IPS-NIHi7 (cell line): ENCODE measurements around the gene CFAP46.
"Not testable (repeated sequence)": the region's sequence is repeated elsewhere in the genome, so short reads cannot be mapped to it uniquely, and the experiment has no call there.

ENCODE experiments used
- DNase-seq: peaks from one replicate; pipeline ENCODE4 v3.0.0; 2012; ENCODE audit warnings: mixed read lengths; ENCODE audit errors: extremely low spot score

CFAP46 gene

GRCh38 chr10:132962623-132963429 lies 20.5 kb upstream of the CFAP46 start:
- DNase-seq: no peak

- DNase-seq: peak; percentile 90
These were observed 19.6 kb upstream of the CFAP46 start for GRCh38 chr10:132961787-132962622.

DNA sequence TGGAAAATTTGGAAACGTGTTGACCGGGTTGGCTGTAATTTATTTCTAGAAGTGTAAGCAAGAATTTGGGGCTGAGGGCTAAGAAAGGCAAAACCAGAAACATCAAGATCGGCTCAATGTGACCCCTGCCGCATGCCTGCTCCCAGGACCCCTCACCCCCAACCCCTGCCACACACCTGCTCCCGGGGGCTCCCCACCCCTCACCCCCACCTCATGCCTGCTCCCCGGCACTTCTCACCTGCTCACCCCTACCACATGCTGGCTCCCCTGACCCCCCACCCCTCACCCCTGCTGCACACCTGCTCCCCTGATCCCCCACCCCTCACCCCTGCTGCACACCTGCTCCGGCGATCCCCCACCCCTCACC lies 19.0 kb upstream of the CFAP46 start:
- DNase-seq: no peak

- DNase-seq: no peak
These were observed 18.5 kb upstream of the CFAP46 start for GRCh38 chr10:132960631-132961419.

- DNase-seq: no peak
These were observed 17.7 kb upstream of the CFAP46 start for GRCh38 chr10:132960071-132960472.

- no peak for DNase-seq
These were observed 17.2 kb upstream of the CFAP46 start for GRCh38 chr10:132959559-132959961.

DNA sequence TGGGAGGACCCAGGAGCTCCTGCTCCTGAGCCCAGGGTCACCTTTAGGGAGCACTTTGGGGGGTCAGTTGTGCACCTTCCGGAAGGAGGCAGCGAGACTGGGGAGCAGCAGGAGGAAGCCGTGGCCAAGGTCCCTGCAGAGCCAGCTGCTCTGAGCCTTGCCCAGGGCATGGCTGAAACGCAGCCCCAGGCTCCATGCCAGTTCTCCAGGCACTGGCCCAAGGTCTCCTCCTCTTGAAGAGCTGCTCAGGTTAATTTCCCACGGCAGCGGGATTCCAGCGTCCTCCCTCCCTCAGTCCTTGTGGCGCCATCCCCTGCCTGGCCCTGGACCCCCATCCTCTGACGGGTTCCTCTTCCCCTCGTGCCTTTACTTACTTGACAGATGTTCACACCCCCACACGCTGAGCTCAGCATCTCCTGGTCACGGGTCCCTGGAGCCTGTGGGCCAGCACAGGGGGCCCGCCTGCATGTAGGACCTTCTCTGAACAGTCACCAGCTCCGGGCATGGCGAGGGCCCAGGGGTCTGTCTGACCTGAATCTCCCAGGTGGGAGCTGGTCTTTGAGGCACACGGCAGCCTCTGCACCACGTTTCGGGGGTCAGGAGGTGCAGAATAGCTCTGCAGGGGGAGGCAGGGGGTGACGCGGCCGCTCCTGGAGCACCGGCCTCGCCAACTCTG lies 16.7 kb upstream of the CFAP46 start:
- no peak for DNase-seq

DNA sequence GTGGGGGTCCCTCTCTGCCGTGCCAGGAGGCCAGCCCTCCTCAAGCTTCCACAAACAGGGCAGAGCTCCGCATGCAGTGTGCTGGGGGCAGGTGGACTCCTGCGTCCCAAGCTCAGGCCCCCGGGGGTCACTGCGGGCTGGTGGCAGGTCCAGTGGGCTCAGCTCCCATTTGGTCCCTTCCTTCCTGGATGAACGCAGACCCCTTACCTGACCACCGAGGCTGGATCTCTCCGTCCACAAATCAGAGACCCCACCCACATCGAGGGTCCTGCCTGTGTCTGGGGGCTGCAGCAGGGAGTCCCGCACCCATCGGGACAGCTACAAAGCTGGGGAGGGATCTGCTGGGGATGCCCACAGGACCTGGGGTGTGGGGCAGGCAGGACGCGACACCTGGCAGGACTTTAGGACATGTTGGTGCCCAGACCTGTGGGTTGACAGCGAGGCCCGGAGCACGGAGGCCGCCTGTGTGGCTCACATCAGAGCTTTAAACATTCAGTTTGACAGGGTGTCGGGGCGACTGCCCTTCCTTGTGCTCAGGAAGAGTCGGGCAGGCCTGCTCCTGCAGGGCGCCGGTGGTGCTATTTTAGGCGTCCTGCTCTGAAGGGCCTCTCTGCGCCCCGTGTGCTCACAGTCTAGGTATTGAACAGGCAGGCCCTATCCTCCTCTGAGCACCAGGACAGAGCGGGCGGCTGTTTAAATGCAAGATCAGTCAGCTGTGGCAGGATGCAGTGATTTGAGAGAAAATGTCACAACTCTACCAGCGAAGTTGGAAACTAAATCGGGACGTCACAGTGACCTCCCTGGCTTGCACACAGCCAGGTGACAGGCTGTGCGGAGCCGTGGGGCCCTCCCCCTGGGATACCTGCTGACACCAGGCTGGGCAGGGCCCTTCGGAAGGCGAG lies 15.9 kb upstream of the CFAP46 start:
- DNase-seq: no peak

GRCh38 chr10:132957131-132957530 lies 14.8 kb upstream of the CFAP46 start:
- DNase-seq: no peak

DNA sequence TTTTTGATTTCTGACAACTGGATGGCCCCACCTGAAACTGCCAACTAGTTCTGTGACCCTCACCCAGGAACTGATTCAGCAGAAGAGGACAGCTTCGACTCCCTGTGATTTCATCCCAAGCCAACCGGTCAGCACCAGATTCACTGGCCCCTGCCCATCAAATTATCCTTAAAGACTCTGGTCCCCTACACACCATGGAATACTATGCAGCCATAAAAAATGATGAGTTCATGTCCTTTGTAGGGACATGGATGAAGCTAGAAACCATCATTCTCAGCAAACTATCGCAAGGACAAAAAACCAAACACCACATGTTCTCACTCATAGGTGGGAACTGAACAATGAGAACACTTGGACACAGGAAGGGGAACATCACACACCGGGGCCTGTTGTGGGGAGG lies 13.9 kb upstream of the CFAP46 start:
- not testable (repeated sequence) for DNase-seq

DNA sequence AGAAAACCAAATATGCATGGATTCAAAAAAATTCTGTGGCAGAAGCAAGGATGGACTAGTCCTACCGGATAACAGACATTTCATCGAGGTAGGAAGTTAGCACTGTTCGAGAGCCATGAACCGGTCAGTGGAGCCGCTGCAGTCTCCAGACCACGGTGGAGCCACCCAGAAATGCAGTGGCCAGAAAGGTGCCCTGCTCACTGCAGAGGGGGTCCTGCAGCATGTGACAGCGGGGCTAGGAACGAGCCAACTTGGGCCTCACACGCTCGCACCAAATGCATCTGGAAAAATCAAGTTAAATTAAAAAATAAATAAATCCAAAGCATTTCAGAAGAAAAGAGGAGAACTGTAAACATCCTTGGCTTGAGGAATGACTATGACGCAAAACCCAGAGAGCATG lies 13.1 kb upstream of the CFAP46 start:
- DNase-seq: no peak

DNA sequence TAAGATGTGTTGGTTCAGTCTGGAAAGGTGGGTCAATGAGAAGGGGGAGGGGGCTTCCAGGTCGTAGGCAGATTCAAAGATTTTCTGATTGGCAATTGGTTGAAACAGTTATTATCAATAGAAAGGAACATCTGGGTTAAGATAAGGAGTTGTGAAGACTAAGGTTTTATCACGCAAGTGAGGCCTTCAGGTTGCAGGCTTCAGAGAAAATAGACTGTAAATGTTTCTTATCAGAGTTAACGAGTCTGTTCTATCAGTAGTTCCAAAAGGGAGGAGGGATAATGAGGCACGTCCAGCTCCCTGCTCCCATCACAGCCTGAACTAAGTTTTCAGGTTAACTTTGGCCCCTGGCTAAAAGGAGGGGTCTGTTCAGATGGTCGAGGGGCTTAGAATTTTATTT lies 11.1 kb upstream of the CFAP46 start:
- DNase-seq: no peak

- DNase-seq: no peak
These were observed 9.6 kb upstream of the CFAP46 start for GRCh38 chr10:132951926-132952325.

GRCh38 chr10:132948351-132948750 lies 6.0 kb upstream of the CFAP46 start:
- DNase-seq: no peak

DNA sequence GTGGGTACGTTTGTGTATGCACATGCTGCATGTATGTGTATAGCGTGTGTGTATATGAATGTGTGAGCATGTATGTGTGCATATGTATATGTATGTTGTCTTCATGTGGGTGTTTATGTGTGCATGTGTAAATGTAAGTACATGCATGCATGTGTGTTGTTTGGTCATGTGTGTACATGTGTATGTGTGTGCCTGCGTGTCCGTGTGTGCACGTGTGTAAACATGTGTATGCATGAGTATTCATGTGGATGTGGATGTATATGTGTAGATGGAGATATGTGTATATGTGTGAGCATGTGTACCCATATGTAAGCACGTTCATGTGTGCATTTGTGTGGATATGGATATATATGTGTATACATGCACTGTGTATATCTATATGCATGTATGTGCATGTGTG lies 5.5 kb upstream of the CFAP46 start:
- no peak for DNase-seq

GRCh38 chr10:132946806-132947546 lies 4.6 kb upstream of the CFAP46 start:
- DNase-seq: no peak

GRCh38 chr10:132946311-132946710 lies 3.9 kb upstream of the CFAP46 start:
- DNase-seq: no peak

DNA sequence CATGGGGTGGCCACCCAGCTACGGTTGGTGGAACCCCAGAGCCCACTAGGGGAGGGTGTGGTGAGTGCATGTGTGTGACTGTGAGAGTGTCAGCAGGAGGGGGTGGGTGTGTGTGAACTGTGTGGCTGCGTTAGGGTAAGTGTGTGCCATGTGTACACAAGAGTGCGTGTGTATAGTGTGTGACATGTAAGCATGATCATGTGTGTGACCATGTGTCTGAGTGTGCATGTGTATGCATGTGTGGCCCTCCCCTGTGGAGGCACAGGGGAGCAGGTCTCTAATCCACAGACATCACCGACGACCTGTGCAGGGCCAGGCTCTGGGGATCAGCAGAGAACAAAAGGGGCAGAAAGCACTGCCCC lies 3.5 kb upstream of the CFAP46 start:
- no peak for DNase-seq

- DNase-seq: no peak
These were observed 2.9 kb upstream of the CFAP46 start for GRCh38 chr10:132945125-132945893.
